Keratinocyte (primary cell): ENCODE data around the gene ALLC. TPM values are rescaled to one million over a fixed set of nuclear protein-coding genes. Genes with fewer than 3 reads are reported as not detected.

ENCODE experiments used
- DNase-seq: peaks from one replicate; pipeline ENCODE4 v3.0.0-alpha.2; 2011; ENCODE audit warnings: low read depth, missing footprints, low spot score
- FAIRE-seq: peaks from 2 replicates; lab custom pipeline; 2011; peaks lifted over from hg19 to GRCh38; lab: Jason Lieb, UNC
- H2AFZ ChIP-seq: 2 replicates; pipeline ENCODE4 v1.6.0; 2012; ENCODE audit warnings: low read length, control low read depth, inconsistent platforms; ENCODE audit not compliant: control insufficient read depth
- H3K27ac ChIP-seq: 2 replicates; pipeline ENCODE4 v1.5.1; 2011; ENCODE audit warnings: low read length; ENCODE audit not compliant: control insufficient read depth, insufficient read depth
- H3K27me3 ChIP-seq: 3 replicates; pipeline ENCODE4 v1.6.0; 2011; ENCODE audit warnings: low read length; ENCODE audit not compliant: control insufficient read depth, insufficient read depth; ENCODE audit errors: extremely low read depth
- H3K36me3 ChIP-seq, 2 experiments: 2 replicates in 1 of 2; 3 replicates in 1 of 2; pipeline ENCODE4 v1.5.1; 2011; ENCODE audit warnings: low read length in 2 of 2, mild to moderate bottlenecking in 1 of 2; ENCODE audit not compliant: control insufficient read depth in 2 of 2, insufficient read depth in 2 of 2; ENCODE audit errors: extremely low read depth in 1 of 2
- H3K4me1 ChIP-seq: 3 replicates; pipeline ENCODE4 v1.5.1; 2011; ENCODE audit warnings: low read length; ENCODE audit not compliant: control insufficient read depth, insufficient read depth; ENCODE audit errors: extremely low read depth
- H3K4me2 ChIP-seq: 3 replicates; pipeline ENCODE4 v1.6.0; 2011; ENCODE audit warnings: low read depth, low read length; ENCODE audit not compliant: control insufficient read depth, insufficient read depth; ENCODE audit errors: extremely low read depth
- H3K4me3 ChIP-seq, 3 experiments: fragments of 200-600 bp in 1 of 3; sonication (generic) in 1 of 3; 2 replicates in 2 of 3; 3 replicates in 1 of 3; pipeline ENCODE4 v1.5.1; 2011 to 2016; ENCODE audit warnings: low read length in 3 of 3, mild to moderate bottlenecking in 3 of 3, control low read depth in 2 of 3, inconsistent platforms in 1 of 3, low read depth in 1 of 3, mixed read lengths in 1 of 3, mixed run types in 1 of 3, moderate library complexity in 1 of 3; ENCODE audit not compliant: control insufficient read depth in 2 of 3, insufficient read depth in 2 of 3; ENCODE audit errors: extremely low read depth in 1 of 3
- H3K79me2 ChIP-seq: 2 replicates; pipeline ENCODE4 v1.6.0; 2012; ENCODE audit warnings: low read length; ENCODE audit not compliant: control insufficient read depth, insufficient read depth
- H3K9ac ChIP-seq: 3 replicates; pipeline ENCODE4 v1.6.0; 2011; ENCODE audit warnings: low read length; ENCODE audit not compliant: control insufficient read depth, insufficient read depth; ENCODE audit errors: extremely low read depth
- H3K9me1 ChIP-seq: 3 replicates; pipeline ENCODE4 v1.6.0; 2011; ENCODE audit warnings: low read length; ENCODE audit not compliant: control insufficient read depth, insufficient read depth; ENCODE audit errors: extremely low read depth
- H3K9me3 ChIP-seq: 2 replicates; pipeline ENCODE4 v1.5.1; 2012; ENCODE audit warnings: low read depth, low read length; ENCODE audit not compliant: control insufficient read depth
- H4K20me1 ChIP-seq: 3 replicates; pipeline ENCODE4 v1.6.0; 2011; ENCODE audit warnings: low read length; ENCODE audit not compliant: control insufficient read depth, insufficient read depth; ENCODE audit errors: extremely low read depth
- EZH2 ChIP-seq: IDR thresholded peaks from one replicate; pipeline ENCODE4 v1.6.1; 2012; ENCODE audit warnings: inconsistent platforms, mild to moderate bottlenecking, low read length, moderate library complexity
- dilution Hi-C: fragments of 300-500 bp; cut with MboI; formaldehyde crosslinking; loops from one replicate; pipeline ENCODE4 v1.7.0; 2020; ENCODE audit warnings: low sequenced_read_pairs; ENCODE audit not compliant: extremely low pct_ligation_motif_present
- polyA plus RNA-seq, 5 experiments: library from polyadenylated mRNA; depleted of rRNA in 3 of 5; stranded (reverse) in 3 of 5; stranded (forward) in 1 of 5; unstranded in 1 of 5; fragments of >200 nt; gene quantifications; 1 replicate in 1 of 5; 2 replicates in 3 of 5; 3 replicates in 1 of 5; pipeline versions ENCODE4 v1.2.1 to v1.2.3, GENCODE V29; 2011 to 2012; ENCODE audit warnings: missing spikeins in 2 of 5, low read depth in 1 of 5, low replicate concordance in 1 of 5
- TF ChIP-seq, protein P1 (sequence below), 3 experiments: IDR thresholded peaks in 1 of 3; conservative IDR thresholded peaks in 1 of 3; optimal IDR thresholded peaks in 1 of 3; 2 replicates in 2 of 3; 3 replicates in 1 of 3; pipeline versions ENCODE3 to v1.5.1; 2011; ENCODE audit warnings: low read length in 3 of 3, mild to moderate bottlenecking in 3 of 3, moderate library complexity in 2 of 3, control low read depth in 1 of 3, inconsistent platforms in 1 of 3; ENCODE audit not compliant: insufficient read depth in 2 of 3; ENCODE audit errors: extremely low read depth in 1 of 3

The ALLC gene
- polyA plus RNA-seq, 1 donor (not counting 4 experiments of a cell fraction or from before 2014, with no cell fraction given), result not detected

GRCh38 chr2:3622967-3623366 is 35.0 kb upstream of the ALLC start:
- H3K4me3 ChIP-seq, result no peak overlapping the region
- peaks cover 14% of the 10 kb centered on the region for H3K4me1 ChIP-seq
- dilution Hi-C loops, result no loop called here
- no peaks in the 10 kb centered on the region for H3K9me1 ChIP-seq
- H4K20me1 ChIP-seq, result no peaks in the 10 kb centered on the region
- H3K27me3 ChIP-seq, result no peaks in the 10 kb centered on the region
- H3K36me3 ChIP-seq, result no peaks in the 10 kb centered on the region
- TF ChIP-seq, protein P1, sequence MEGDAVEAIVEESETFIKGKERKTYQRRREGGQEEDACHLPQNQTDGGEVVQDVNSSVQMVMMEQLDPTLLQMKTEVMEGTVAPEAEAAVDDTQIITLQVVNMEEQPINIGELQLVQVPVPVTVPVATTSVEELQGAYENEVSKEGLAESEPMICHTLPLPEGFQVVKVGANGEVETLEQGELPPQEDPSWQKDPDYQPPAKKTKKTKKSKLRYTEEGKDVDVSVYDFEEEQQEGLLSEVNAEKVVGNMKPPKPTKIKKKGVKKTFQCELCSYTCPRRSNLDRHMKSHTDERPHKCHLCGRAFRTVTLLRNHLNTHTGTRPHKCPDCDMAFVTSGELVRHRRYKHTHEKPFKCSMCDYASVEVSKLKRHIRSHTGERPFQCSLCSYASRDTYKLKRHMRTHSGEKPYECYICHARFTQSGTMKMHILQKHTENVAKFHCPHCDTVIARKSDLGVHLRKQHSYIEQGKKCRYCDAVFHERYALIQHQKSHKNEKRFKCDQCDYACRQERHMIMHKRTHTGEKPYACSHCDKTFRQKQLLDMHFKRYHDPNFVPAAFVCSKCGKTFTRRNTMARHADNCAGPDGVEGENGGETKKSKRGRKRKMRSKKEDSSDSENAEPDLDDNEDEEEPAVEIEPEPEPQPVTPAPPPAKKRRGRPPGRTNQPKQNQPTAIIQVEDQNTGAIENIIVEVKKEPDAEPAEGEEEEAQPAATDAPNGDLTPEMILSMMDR (optimal IDR thresholded peaks at IDR 0.05 in 1 of 3, IDR thresholded peaks at IDR 0.05 in 1 of 3, conservative IDR thresholded peaks at IDR 0.05 in 1 of 3; ENCODE audit: extremely low read depth in 1 of 3, insufficient read depth in 2 of 3, low read length in 3 of 3), result no peak
- no peak for TF ChIP-seq EZH2
- FAIRE-seq (no peak), DNase-seq (no peak)
- no peak overlapping the region for H3K27ac ChIP-seq
- H3K79me2 ChIP-seq, result no peaks in the 10 kb centered on the region
- no peak overlapping the region for H2AFZ ChIP-seq
- H3K9ac ChIP-seq, result no peak overlapping the region
- no peak overlapping the region for H3K4me2 ChIP-seq
- no peaks in the 10 kb centered on the region for H3K9me3 ChIP-seq

GRCh38 chr2:3624059-3624794 is 33.8 kb upstream of the ALLC start:
- DNase-seq, result no peak
- FAIRE-seq, result no peak
- dilution Hi-C loops, result no loop called here

More at GRCh38 chr2:3624059-3624794, 33.8 kb upstream of the ALLC start:
- Histone ChIP-seq H3K79me2 (no peaks in the 10 kb centered on the region), H3K27me3 (no peaks in the 10 kb centered on the region), H3K4me1 (peaks cover 8% of the 10 kb centered on the region), H3K9me1 (no peaks in the 10 kb centered on the region), H4K20me1 (no peaks in the 10 kb centered on the region), H3K4me2 (no peak overlapping the region), H3K27ac (no peak overlapping the region), H3K9ac (no peak overlapping the region), H3K9me3 (no peaks in the 10 kb centered on the region), H3K36me3 (no peaks in the 10 kb centered on the region), H2AFZ (no peak overlapping the region), H3K4me3 (no peak overlapping the region)
- TF ChIP-seq, protein P1 (optimal IDR thresholded peaks at IDR 0.05 in 1 of 3, IDR thresholded peaks at IDR 0.05 in 1 of 3, conservative IDR thresholded peaks at IDR 0.05 in 1 of 3; ENCODE audit: extremely low read depth in 1 of 3, insufficient read depth in 2 of 3, low read length in 3 of 3), result no peak
- no peak for TF ChIP-seq EZH2
